H54 (cell line): ENCODE results near the gene STK16.

Experiments
- DNase-seq: peaks from one replicate; pipeline ENCODE4 v3.0.0; 2011; ENCODE audit warnings: low spot score, mixed read lengths; ENCODE audit not compliant: insufficient read length
- FAIRE-seq: peaks from 3 replicates; lab custom pipeline; 2011; peaks lifted over from hg19 to GRCh38; lab: Jason Lieb, UNC
- POLR2A ChIP-seq: IDR thresholded peaks from 2 replicates; pipeline ENCODE4 v1.6.1; 2011; ENCODE audit warnings: low read depth, mild to moderate bottlenecking, low read length

Gene STK16

GRCh38 chr2:219243291-219243761 is 2.0 kb upstream of the STK16 start:
- DNase-seq (no peak), FAIRE-seq (no peak)
- TF ChIP-seq POLR2A, result no peak

GRCh38 chr2:219244789-219245147 is 511 bp upstream of the STK16 start:
- no peak for FAIRE-seq
- no peak for DNase-seq
- TF ChIP-seq POLR2A, result no peak

- no peak for DNase-seq
- no peak for FAIRE-seq
- no peak for TF ChIP-seq POLR2A
Observed at GRCh38 chr2:219245899-219246230, 586 bp downstream of the STK16 start.

DNA sequence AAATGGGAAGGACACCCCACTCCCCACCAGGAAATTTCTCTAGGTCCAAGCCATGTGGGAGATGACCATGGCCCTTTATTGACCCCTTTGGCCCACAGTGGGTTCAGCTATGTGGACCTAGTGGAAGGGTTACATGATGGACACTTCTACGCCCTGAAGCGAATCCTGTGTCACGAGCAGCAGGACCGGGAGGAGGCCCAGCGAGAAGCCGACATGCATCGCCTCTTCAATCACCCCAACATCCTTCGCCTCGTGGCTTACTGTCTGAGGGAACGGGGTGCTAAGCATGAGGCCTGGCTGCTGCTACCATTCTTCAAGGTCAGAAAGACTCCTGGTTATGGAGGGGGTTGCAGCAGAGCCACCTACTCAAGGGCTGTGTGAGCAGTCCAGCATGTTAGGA is 1.3 kb downstream of the STK16 start:
- no peak for FAIRE-seq
- DNase-seq, result no peak
- no peak for TF ChIP-seq POLR2A

DNA sequence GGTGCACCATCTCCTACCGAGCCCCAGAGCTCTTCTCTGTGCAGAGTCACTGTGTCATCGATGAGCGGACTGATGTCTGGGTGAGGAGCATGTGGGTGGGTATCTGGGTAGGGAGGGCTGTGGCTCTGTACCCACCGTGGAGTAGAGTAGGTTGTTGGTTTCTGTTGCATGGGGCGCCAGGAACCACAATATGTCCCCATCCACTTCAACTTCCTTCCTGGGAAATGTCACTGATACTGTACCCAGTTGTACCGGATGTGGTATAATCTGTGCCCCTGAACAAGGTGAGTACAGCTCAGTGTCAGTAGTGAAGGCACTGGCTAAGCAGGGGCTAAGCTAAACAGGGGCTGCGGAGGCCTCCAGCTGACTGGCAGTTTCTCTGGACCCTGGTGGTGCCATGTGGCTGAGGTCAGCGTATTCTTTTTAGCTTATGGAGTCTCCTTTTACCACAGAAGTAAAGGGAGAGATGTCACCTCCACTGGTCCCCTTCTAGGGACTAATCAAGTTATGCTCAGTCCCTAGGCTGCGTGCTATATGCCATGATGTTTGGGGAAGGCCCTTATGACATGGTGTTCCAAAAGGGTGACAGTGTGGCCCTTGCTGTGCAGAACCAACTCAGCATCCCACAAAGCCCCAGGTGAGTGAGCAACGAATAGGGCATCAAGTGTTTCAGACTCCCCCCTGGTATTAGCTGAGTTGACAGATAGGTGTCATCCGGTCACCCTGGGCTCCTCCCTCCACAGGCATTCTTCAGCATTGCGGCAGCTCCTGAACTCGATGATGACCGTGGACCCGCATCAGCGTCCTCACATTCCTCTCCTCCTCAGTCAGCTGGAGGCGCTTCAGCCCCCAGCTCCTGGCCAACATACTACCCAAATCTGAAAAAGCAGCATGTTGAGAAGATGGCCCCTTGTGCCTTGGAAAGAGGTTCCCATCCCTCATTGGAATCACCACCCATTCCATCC is 2.7 kb downstream of the STK16 start:
- no peak for DNase-seq
- no peak for FAIRE-seq
- no peak for TF ChIP-seq POLR2A

DNA sequence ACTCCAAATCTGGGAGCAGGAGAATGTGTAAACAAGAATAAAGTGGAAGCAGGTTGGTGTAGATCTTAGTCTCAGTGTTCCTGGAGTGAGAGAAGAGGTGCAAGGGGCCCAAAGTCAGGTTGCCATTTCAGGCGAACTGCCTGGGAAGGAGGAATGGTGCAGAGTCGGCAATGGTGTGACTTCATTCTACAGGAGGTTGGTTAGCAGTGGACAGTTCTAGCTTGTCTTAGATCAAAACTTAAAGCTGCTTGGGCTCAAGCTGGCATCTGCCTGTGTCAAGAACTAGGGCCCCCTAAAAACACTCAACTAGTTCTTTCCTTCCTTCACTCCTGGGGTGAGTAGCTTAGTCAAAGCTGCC is 3.5 kb downstream of the STK16 start:
- TF ChIP-seq POLR2A, result no peak
- no peak for DNase-seq
- FAIRE-seq, result no peak

DNA sequence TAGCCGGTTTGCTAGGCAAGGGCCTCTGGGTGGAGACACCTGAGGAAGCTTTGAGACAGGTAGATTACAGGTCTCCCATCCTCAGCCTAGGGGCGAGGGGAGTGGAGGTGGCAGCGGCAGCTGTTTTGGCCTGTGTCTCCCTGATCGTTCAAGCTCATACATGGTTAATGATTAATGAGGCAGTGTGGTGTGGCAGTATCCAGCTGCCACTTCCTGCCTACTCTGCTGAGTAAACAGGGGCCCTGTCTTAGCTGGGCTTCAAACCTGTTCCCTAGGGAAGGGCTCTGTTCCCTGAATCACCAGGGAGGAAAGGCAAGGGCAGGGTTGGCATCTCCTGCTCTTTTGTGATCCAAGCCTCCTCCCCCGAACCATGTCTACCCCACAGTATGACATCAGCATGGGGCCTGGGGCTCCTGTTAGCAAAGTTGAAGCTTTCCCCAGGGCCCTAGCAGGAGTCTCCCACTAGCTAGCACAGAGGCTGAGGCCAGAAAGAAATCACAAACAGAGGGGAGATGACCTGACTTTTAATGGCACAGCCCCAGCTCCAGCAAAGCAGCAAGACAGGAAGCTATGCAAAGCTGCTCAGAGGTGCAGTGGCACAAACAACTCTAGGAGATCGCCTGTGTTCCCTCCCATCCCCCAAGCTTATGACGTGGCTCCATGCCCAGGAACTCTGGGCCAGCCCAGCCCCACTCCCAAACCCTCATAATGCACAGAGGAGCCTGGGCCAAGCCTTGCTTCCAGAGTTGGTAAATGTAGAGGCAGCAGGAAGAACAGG is 4.1 kb downstream of the STK16 start:
- FAIRE-seq (peak; percentile 50), DNase-seq (peak; percentile 61)
- TF ChIP-seq POLR2A, result no peak

- FAIRE-seq, result no peak
- TF ChIP-seq POLR2A, result no peak
- no peak for DNase-seq
Observed at GRCh38 chr2:219250049-219250781, 4.9 kb downstream of the STK16 start.

DNA sequence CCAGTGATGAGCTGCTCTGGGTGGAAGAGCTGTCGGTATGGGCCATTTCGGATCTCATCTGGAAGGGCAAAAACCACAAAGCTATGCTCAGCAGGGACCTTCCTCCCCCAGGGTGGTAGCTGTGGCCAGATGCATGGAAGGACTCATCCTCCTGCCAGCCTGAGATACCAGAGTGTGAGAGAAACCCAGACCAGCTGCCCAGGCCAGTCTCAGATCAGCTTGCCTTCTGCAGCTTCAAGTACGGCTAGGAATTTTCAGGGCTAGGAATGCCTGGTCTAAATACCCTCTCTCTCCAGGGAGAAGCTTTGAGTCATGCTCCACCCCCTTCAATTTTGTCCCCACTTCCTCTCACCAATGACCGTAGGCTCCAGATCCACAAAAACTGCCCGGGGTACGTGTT is 6.4 kb downstream of the STK16 start:
- DNase-seq (no peak), FAIRE-seq (no peak)

DNA sequence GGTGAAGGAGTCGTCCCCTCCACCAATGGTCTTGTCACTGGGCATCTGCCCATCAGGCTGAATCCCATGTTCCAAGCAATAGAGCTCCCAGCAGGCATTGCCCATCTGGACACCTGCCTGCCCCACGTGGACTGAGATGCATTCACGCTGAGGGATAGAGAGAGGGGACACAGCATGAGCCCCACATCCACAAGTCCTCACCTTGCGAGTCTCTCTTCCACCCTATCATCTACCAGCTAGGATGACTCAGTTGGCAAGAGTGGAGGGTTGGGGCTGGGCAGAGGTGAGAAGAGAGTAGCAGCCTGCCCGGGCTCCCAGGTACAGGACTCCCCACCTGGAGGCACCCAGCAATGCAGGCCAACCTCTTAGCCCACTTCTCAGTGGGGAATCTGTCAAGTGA is 6.8 kb downstream of the STK16 start:
- TF ChIP-seq POLR2A, result no peak
- no peak for DNase-seq
- FAIRE-seq, result no peak

More for the DNA sequence above, 6.4 kb downstream of the STK16 start:
- TF ChIP-seq POLR2A, result no peak

DNA sequence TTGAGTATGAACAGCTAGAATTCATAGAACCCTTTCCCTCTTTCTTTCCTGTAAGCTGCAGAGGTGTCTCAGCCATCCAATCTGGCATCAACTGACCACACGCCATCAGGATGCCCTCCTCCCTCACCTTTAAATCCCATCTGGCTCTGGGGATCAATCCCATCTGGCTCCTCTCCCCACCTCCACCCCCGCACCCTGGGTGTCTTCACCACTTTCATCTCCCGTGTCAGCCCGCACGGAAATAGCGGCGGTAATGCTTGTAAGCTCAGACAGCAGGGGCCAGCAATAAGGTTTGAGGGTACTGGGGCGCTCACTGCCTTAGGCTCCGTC is 7.3 kb downstream of the STK16 start:
- FAIRE-seq, result no peak
- DNase-seq, result no peak
- TF ChIP-seq POLR2A, result no peak

DNA sequence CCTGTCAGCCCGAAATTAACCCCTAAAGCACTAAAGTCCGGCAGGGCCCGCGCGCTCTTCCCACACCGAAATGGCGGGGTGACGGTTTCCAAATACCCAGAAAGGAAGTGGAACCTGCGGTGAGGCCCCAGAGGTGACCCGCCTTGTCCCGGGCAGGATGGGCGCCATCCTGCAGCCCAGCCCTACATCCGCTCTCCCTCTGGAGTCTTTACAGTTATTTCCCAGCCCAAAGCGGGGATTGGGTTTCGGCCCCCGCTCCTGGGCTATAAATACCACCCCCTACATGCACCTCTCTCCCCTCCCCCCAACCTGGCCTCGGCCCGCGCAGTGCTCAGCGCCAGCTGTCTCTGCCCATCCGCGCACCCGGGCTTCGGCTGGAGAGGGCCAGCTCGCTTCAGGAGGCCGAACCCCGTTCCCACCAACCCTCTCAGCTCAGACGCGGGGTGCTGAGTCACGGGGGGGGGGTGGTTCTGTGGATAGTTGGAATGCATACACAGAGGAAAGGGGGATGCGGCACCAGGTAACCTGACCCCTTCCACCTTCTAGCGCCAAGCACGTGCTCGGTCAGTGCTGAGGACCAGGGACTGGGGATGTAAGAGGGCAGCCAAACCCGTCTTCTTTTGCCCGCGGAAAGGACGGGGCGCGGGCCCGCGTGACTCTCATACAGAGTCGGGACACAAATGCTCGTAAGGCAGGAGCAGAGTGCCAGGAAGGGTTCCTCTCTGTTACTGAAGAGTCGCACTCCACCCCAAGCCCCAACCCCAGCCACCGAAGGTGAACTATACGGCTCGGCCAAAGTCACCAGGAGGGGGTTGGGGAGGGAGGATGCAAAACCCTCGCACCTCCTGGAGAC is 7.8 kb downstream of the STK16 start, which contains the start of gene TUBA4B:
Gene TUBA4B (plus strand): TSS at position 344 of the 853 bp plus-strand sequence. CDS start 165 bp downstream, at position 509.
- DNase-seq (no peak), FAIRE-seq (no peak)

More for the DNA sequence above, 7.8 kb downstream of the STK16 start, which contains the start of gene TUBA4B:
- no peak; the same call in 1 of the 2 replicates for TF ChIP-seq POLR2A
